NCI-H2081 (cell line): ENCODE results near the gene IQSEC3.

Experiments
- DNase-seq, 2 experiments: peaks; one replicate each; lab custom pipeline; 2025; lab: John Stamatoyannopoulos, UW

IQSEC3 gene

DNA sequence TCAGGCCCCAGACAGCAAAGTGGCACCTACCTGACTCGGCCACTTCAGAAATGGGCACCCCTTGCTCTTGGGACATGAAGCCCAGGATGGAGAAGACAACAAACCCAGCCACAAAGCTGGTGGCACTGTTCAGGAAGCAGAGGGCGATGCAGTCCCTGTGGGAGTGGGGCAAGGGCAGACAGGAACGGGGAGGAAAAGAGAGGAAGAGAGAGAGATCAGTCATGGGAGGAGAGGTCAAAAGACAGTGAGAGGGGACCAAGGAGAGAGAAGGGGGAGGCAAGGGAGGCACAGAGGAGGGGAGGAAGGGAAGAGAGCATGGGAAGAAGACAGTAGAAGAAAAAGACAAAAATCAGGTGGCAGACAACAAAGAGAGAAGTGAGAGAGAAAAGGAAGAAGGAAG, 130.8 kb downstream of the IQSEC3 start:
- no peak for DNase-seq

DNA sequence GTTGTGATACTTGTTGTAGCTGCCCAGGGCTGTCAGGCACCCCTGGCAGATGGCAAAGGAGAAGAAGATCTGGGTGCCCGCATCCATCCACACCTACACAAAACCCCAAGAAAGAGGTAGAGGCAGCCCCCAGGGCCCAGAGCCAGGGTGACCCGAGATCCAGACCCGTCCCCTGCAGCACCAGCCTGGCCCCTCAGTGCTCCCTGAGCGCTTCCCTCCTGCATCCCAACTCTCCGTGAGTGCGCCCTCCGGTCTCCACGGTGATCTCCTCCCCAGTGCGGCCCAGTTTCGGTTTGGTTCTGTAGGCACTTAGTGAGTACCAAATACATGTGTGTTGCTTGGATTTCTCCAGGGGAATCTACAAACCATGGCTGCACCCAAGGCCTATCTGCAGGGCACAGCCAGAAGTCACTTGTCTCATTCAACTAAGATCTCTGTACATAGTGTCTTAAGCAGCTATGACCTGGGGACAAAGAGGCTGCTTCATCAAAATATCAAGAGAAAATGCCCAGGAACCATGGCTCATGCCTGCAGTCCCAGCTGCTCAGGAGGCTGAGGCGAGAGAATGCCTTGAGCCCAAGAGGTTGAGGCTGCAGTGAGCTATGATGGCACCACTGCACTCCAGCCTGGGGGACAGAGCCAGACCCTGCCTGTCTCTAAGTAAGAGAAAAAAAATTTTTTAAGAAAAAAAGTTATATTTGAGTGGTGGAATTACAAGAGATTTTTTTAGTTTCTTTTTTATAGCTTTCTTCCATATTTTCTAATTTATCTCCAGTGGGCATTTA, 131.5 kb downstream of the IQSEC3 start:
- DNase-seq = no peak

DNA sequence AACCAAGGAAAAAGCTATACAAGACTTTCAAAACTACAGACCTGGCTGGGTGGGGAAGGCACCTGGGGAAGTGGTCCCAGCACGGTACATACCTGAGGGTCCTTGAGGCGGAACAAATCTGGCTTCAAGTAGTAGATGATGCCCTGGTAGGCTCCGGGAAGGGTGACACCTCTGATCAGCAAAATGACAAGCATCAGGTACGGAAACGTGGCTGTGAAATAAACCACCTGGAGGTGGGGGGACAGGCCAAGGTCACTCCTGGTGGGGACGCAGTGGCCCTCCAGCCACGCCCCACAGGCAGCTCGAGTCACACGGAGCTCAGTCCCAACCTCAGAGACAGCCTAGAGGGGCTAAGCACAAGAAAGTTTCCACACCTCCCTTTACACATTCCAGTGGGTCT, 132.1 kb downstream of the IQSEC3 start:
- no peak for DNase-seq

DNA sequence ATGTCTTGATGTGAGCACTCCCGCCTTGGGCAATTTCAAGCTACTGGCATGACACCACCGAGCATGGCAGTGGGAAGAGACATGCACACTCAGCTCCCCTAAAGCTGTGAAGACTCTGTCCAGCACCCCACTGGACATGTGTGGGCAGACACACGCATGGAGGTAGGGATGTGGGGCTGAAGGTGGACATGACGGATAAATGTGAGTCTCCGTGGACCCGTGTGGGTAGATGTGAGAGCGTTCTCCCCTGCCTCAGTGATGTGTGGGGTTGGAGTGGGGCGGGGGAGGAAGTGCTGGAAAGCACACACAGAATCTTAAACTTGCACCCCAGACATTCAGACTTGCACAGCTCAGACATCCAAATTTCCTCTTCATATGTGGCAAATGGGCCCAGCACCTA, 134.8 kb downstream of the IQSEC3 start:
- no peak for DNase-seq

DNA sequence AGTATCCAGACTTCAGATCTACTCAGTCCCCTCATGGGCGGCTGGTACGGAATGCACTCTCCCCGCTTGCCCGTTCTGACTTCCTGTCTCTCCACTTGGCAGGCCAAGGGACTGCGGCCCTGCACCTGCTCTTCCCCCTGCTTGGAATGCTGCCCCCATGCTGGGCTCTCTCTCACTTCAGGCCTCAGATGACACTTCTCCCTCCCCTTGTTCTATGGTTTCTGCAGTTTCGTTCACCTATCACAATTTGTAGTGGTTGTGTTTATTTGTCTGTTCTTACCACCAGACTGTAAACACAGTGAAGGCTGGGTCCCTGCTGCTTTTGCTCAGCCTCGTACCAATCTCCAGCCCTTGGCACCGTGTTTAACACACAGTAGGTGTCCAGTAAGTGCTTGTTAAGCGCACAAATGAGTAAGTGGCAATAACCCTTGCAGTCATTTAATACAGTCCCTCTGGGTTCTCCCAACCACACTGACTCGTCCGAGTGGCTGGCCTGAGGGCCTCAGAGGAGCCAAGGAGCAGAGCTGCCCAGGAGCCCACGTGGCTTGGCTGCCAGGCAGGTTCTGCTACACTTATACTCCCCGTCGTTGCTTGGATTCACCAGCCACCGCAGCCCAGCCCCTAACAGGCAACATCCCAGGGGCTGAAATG, 135.6 kb downstream of the IQSEC3 start:
- peak; percentile 51 to 83 for DNase-seq

DNA sequence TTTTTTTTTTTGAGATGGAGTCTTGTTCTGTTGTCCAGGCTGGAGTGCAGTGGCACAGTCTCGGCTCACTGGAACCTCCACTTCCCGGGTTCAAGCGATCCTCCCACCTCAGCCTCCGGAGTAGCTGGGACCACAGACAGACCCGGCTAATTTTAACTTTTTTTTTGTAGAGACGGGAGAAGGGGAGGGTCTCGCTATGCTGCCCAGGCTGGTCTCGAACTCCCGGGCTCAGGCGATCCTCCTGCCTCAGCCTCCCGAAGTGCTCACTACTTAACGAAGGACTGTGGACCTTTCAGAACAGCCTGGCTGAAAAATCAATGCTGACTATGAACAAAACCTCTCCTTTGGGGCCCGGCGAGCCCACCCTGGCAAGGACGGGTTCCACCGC, 136.5 kb downstream of the IQSEC3 start:
- no peak for DNase-seq

DNA sequence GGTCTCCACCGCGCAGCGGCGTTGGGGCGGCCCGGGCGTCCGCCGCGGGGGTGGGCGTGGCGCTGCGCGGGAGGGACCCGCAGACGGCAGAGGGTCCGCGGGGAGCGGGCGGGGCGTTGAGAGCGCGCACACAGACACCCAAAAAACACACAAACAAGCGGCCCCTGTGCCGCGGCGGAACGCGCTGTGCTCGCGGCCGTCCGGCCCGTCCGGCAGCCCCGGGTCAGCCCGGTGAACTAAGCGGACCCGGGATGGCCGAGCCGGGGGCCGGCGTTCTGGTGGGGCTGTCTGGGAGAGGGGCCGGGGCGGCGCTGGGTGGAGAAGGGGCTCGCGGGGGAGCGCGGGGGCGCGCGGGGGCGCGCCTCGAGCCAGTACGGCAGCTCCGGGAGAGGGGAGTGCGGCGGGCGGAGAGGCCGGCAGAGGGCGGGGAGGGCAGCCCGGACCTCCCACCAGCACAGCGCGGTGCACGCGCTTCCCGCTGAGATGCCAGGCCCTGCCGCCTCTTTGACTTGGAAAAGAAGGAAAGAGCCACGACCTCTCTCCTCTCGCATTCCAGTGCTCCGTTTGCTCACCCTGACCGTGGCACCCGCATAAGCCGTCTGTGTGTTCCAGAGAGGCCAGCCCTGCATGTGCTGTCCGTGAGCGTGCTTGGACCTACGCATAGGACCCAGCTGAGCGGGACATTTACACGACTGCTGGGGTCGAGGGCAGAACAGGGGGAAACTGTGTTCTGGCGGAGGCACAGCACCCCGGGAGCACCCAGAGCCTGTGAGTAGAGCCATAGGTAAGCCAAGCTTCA, 137.1 kb downstream of the IQSEC3 start:
- DNase-seq = no peak

DNA sequence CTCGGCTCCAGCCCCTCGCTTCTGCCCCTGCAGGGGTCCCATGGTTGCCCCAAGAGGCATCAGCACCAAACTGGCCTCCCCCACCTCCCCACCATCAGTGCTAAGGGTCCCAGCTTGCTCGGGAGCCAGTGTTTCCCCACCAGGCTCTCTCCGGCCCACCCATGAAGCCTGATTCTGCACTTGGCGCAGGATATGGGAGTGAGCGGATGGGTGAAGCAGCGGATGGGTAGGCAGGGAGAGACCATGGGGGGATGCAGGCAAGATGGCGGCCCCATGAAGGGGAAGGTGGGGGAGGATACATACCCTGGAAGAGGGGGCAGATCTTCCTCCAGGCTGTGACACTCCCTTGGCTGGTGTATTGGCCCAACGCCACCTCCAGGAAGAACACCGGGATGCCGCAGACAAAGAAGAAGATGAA, 137.7 kb downstream of the IQSEC3 start:
- DNase-seq = no peak

DNA sequence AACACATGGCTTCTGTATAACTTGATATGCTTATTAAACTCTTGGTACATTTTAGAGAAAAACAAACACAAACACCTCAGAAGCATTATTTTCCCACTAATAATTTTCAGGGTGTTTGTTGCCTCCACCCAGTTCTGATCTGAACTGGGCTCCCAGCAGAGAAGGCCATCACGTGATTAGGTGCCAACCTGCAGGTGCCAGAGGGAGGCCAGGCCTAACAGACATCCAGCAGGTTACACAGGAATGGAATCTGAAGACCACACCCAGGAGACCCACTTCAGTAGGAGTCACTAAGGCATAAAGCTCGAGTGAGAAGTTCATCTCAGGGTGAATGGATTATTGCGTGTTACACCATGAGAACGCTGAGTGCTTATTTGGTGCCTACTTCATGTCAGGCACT, 138.5 kb downstream of the IQSEC3 start:
- no peak for DNase-seq

DNA sequence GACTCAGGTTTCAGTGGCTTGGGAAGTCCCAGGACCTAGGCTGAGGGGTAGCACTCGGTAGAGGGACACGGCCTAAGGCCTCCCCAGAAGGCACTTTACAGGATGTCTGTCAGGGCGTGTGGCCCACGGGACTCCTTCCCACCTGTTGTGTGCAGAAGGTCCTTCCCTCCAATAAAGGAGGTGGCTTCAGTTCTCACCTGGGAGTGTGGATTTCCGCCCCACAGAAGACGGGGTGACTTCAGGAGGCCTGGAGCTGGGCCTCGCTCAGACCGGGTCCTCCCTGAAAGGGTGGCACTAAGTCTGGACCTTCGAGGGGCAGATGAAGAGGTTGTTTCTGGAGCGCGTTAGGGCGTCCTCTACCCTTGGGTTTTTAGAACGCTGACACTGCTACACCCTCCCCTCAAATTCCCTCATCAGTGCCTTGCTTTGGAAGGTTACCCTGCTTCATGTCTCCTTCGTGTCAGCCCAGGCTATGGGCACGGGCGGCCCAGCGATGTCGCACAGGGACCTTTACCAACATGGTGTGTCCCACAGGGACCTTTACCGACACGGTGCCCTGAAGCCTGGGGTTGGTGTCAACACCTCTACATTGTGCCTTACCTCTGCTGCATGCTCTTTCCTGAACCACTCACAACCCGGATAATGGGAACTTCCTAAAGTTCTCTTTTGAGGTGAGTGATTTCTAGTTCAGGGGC, 140.3 kb downstream of the IQSEC3 start:
- DNase-seq = no peak

DNA sequence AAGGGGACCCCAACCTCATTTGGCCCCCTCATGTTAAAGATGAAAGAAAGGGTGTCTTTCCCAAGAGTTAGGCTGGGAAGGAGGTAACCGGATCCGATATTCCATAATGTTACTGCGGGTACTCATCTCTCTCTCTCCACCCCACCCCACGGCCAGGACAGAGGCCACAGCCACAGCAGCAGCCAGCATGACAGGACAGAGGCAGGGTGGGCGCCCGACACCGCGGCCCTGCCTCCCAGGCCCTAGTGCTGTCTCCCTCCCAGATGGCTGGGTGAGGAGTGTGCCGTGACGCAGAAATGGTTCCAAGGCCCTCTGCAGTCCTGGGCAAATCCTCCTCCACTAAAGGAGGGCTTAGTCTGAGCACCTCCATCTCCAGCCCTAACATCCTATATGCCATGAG, 141.2 kb downstream of the IQSEC3 start:
- DNase-seq = no peak

DNA sequence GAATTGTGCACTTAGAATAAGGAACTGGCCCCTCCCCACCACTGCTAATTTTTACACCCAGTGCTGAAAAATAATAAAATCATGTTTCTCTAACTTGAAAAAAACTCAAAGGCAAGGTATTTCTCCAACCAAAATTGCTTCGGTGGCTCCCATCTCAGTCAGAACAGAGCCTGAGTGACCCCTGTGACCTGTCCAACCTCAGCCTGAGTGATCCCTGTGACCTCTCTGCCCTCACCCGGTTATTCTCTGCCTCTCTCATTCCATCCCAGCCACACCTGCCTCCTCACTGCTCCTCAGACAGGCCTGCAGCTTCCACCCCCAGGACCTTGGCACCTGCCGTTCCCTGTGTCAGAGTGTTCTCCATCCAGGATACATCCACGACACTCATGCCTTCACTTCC, 142.2 kb downstream of the IQSEC3 start:
- no peak for DNase-seq

DNA sequence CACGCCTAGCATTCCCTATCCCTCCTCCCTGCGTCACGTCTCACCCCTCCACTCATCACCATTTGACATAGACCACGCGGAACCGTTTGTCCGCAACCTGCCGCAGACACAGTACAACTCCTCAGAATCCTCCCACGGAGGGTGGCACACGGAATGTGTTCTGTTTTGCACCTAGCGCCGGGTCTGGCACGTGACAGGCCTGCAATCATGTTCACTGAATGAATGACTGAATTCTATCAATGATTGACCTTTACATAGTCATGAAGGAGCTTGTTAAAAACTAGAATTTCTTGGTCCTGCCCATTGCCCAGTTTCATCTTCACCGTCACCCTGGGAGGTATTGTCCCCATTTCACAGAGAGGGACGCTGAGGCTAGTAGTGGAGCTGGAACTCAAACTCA, 142.7 kb downstream of the IQSEC3 start:
- no peak for DNase-seq

DNA sequence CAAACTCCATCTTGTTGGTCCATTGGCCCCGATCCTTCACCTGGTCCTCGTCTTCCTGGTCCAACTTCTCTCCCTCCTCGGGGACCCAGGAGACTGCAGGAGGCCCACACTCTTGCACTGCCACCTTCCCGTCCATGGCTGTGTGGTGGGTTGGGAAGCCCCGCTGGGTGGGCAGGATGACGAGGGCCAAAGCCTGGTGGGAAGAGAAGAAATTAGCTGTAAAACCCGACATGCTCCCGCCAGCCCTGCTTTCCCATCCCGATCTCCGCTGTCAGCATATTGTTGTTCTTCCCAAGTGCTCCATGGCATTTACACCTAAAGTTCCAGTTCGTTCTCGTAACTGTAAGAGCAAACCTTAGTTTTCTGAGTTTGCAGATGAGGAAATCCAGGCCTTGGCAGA, 143.3 kb downstream of the IQSEC3 start:
- DNase-seq = no peak

DNA sequence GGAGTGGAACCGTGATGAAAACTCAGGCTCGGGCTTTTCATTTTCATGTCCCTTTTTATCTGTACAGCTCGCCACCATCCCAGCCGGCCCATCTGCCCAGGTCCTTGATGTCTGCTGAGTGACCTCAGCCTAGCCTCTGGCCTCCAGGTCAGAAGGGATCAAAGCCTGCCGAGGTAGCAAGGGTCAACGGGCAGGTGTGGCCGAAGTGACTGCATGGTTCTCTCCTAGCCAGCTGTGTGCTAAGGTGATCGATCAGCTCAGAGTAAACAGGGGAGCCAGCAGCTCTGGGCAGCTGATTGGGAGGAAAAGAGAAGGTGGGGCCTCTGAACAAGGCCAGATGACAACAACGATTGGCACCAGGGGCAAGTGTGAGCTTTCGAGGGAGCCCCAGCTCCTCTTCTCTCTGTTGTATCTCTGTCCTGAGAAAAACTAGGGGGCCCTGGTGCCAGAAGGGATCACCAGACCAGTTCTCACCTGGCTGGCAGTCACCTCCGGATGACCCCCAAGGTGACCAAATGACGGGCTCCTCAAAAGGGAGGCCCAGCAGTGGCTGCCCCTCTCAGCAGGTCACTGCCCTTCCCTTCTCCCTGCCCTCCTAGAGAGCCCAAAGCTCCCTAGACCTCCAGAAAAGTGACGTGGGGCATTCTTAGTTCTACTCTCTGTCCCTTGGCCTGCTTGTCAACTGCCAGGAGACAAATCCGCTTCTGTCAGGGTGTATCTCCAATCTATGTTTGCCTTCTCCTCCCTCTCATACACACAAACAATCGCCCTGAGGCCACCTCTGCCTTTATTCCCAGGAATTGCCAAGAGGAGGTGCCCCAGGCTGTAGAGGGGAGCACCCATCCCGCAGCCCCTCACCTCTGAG, 143.9 kb downstream of the IQSEC3 start:
- no peak for DNase-seq

DNA sequence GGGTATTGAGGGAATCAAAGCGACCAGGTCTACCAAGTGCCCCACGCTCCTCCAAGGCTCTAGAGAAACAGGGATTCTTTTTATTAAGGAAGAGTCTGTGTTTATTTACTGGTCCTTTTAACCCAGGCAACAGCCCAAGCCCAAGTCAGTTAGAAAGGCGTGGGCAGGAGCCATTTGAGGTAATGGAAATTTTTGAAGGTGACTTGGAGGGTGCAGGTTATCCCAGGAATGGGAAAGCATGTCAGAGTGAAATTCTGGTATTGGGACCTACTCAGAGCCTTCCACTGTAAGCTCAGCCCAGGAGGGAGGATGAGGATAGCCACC, 144.5 kb downstream of the IQSEC3 start:
- no peak for DNase-seq

DNA sequence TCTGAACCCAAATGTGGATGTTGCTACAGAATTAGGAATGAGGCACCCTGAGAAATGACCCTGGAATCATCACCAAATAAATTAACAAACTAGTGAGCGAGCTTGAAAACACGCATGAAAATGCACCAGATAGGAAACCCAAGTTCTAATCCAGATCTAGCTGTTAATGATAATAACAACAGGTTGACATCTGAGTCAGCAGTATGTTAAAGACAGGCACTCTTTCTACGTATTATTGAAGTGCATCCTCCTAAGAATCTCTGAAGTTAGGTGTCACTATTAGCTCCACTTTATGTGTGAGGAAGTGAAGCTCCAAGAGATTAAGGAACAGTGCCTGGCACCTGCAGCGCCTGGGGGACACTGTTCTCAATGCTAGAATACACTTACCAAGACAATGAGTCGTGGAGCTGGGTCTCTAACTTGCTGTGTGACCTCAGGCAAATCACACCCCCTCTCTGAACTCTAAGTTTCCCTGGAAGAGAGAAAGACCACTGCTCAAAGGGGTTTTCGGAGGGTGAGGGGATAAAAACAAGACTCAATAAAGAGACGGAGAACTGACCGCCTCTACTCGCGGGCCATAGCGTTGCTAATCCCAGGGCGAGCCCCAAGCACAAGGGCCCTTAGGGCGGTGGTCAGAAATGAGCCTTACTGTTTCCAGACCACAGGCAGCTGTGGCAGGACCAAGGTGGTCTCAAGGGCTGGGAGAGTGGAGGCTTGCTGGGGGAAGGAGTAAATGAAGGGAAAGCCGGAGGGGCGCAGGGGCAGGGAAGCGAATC, 145.3 kb downstream of the IQSEC3 start:
- no peak for DNase-seq

DNA sequence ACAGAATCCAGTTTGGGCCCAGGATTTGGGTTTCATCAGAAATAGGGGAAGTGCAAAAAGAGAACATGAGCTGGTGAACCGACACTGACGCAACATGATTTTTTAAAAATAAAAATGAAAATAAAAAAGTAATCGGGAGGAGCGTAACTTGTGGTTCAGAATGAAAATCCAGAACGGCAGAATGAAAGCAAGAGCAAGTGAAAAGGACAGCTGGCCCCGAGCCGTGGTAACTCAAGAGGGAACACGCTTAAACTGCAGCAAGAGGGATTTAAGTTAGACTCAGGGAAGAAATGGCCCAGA, 145.8 kb downstream of the IQSEC3 start:
- DNase-seq = no peak

DNA sequence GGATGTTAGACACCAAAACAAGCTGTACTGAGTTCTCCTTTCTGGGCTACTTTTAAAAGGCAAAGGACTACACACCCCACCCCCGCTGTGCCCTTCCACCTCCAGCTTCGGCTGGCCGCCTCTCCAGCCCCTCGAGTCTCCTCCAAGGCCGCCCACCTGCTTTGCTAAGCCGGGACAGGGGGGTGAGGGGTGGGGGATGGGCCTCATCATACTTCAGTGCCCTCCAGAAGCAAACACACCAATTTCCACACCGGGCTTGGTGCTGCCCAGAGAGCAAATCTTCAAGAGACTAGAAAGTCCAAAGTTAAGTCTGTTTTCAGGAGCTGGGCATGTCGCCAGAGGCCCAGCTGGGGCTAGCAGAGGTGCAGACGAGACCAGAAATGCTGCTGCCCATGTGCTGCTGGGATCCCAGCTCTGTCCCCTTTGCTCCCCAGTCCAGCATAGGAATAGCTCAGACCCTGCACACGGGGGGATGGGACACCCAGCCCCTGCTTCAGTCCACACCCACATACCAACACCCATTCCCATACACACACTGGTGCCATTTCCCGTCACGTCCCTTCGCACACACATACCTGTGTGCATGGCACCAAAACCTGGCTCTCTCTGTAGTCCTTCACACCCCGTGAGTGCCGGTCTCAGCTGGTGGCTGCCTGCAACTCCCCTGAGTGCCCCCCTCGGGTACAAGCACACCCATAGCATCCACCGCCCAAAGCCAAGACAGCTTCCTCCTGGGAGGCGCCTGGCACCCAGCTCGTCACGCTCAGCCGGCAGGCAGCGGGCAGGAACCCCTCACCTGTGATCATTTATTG, 146.4 kb downstream of the IQSEC3 start:
- no peak for DNase-seq

DNA sequence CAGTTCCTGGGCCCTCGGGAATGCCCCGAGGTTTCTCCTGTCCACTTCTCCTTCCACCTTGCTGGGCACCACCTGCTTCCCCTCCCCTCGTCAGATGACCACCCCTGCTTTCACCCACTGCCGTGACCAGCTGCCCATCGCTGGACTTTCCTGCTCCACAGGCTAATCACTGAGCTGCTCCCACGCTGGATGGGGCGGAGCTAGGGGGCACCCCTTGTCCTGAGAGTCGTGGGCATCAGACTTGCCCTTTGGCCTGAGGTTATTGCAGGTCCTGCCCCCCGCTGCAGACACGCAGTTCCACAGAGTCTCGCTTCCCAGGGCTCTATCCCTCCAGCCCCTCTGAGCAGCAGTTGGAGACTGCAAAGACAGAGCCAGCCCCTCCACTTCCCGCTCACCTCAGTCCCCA, 147.0 kb downstream of the IQSEC3 start:
- no peak for DNase-seq
